Left ventricle myocardium inferior (tissue), 1 donor: ENCODE measurements around the gene COL4A2. TPM values are rescaled to one million over a fixed set of nuclear protein-coding genes. Genes with fewer than 3 reads are reported as not detected.
A peak's percentile ranks its signal among the peaks of the same experiment; 100 is the strongest.
"Not testable (repeated sequence)": the region's sequence is repeated elsewhere in the genome, so short reads cannot be mapped to it uniquely, and the experiment has no call there.

ENCODE experiments used
- DNase-seq: peaks from one replicate; pipeline ENCODE4 v3.0.0-alpha.2; 2020
- H3K27ac ChIP-seq: fragments of 200-600 bp; replicated peaks from 2 replicates; pipeline ENCODE4 v1.8.0; 2021
- H3K27me3 ChIP-seq: fragments of 200-600 bp; 2 replicates; pipeline ENCODE4 v1.8.0; 2021; ENCODE audit warnings: low read depth
- H3K36me3 ChIP-seq: fragments of 200-600 bp; 2 replicates; pipeline ENCODE4 v1.8.0; 2021
- H3K4me1 ChIP-seq: fragments of 200-600 bp; 2 replicates; pipeline ENCODE4 v1.8.0; 2021
- H3K4me3 ChIP-seq: fragments of 200-600 bp; 2 replicates; pipeline ENCODE4 v1.8.0; 2021; ENCODE audit warnings: mild to moderate bottlenecking, moderate library complexity
- H3K9me3 ChIP-seq: fragments of 200-600 bp; replicated peaks from 2 replicates; pipeline ENCODE4 v1.8.0; 2021
- intact Hi-C: fragments of 100-400 bp; cut with micrococcal nuclease; formaldehyde crosslinking; loops from one replicate; pipeline ENCODE4 v1.11.0; 2022
- total RNA-seq: library from RNA; stranded (reverse); fragmentation: NEBNext Ultra II Directional; extraction: Animal tissue kit (Norgen Biotek cat#: 25700); gene quantifications from one replicate; pipeline ENCODE4 v1.2.1, GENCODE V29; 2021
- TF ChIP-seq, protein P1 (sequence below): fragments of 200-600 bp; IDR thresholded peaks from 2 replicates; pipeline ENCODE4 v1.8.0; 2021; ENCODE audit warnings: antibody characterized with exemption, mild to moderate bottlenecking, borderline replicate concordance
- donor health status: DM: no; HTN: yes; CAD: no; lungs with severe emphysema.

The COL4A2 gene
- total RNA-seq, 1 donor from 2014 or later: 117 TPM

DNA sequence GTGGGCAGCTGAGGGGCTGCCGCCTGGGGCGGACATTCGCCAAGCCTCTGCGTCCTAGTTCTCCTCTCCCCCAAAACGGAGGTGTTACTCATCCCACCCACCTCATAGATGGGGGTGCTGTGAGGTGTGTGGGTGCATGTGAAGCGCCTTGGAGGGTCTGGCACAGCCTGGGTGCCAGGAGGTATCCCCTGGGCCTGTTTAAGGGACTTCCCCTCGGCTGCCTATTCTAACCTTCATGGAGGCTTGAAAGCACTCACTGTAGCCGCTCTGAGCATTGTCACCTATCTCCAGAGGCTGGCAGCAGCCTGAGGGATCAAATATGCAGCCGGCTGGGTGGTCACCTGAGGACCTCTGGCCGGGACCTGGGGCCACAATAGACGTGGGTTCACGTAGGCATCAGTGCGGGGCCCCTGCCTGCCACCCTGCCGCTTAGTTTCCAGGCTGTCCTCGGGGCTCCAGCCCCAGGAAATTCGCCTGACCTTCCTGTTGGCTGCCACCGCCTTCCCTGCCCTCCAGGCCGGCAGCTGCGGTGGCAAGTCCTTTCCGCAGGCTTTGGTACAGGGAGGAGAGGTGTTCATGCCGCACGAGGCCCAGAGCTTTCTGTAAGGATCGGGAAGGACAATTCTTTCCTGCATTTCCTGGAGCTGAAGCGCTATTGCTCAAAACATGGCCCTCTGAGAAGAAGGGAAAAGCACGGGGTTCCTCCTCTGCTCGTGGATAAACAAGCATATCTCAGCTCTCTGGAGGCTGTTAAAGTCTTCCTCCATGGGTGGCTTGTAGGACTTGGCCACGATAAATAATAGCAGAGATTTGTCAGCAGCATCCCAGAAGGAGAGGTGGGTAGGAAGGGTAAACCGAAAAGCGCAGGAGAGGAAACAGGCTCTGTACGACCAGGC, 4.6 kb downstream of the COL4A2 start:
- H3K27me3 ChIP-seq: no peaks in the 10 kb centered on the region
- peaks cover 4% of the 10 kb centered on the region for H3K36me3 ChIP-seq
- H3K4me3 ChIP-seq: peak overlapping the region; percentile 83
- intact Hi-C loops: no loop called here
- no peak for DNase-seq
- TF ChIP-seq, protein P1, sequence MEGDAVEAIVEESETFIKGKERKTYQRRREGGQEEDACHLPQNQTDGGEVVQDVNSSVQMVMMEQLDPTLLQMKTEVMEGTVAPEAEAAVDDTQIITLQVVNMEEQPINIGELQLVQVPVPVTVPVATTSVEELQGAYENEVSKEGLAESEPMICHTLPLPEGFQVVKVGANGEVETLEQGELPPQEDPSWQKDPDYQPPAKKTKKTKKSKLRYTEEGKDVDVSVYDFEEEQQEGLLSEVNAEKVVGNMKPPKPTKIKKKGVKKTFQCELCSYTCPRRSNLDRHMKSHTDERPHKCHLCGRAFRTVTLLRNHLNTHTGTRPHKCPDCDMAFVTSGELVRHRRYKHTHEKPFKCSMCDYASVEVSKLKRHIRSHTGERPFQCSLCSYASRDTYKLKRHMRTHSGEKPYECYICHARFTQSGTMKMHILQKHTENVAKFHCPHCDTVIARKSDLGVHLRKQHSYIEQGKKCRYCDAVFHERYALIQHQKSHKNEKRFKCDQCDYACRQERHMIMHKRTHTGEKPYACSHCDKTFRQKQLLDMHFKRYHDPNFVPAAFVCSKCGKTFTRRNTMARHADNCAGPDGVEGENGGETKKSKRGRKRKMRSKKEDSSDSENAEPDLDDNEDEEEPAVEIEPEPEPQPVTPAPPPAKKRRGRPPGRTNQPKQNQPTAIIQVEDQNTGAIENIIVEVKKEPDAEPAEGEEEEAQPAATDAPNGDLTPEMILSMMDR: no peak
- peak overlapping the region; percentile 97 for H3K27ac ChIP-seq
- no peaks in the 10 kb centered on the region for H3K9me3 ChIP-seq
- peaks cover 95% of the 10 kb centered on the region for H3K4me1 ChIP-seq

- no peak for DNase-seq
- intact Hi-C loops: no loop called here
- H3K4me1 ChIP-seq: peaks cover 95% of the 10 kb centered on the region
Observed at GRCh38 chr13:110312339-110313031, 5.4 kb downstream of the COL4A2 start.

GRCh38 chr13:110313261-110313660, 6.2 kb downstream of the COL4A2 start:
- H3K27me3 ChIP-seq, DNase-seq, intact Hi-C loops, H3K9me3 ChIP-seq: not testable (repeated sequence)
- peaks cover 12% of the 10 kb centered on the region for H3K36me3 ChIP-seq
- peak overlapping the region; percentile 83 for H3K4me3 ChIP-seq
- H3K4me1 ChIP-seq: peaks cover 96% of the 10 kb centered on the region
- peak overlapping the region; percentile 97 for H3K27ac ChIP-seq

More at GRCh38 chr13:110312339-110313031, 5.4 kb downstream of the COL4A2 start:
- TF ChIP-seq, protein P1: no peak
- Histone ChIP-seq H3K27ac (peak overlapping the region; percentile 97), H3K27me3 (no peaks in the 10 kb centered on the region), H3K36me3 (peaks cover 12% of the 10 kb centered on the region), H3K9me3 (no peaks in the 10 kb centered on the region), H3K4me3 (peak overlapping the region; percentile 83)

DNA sequence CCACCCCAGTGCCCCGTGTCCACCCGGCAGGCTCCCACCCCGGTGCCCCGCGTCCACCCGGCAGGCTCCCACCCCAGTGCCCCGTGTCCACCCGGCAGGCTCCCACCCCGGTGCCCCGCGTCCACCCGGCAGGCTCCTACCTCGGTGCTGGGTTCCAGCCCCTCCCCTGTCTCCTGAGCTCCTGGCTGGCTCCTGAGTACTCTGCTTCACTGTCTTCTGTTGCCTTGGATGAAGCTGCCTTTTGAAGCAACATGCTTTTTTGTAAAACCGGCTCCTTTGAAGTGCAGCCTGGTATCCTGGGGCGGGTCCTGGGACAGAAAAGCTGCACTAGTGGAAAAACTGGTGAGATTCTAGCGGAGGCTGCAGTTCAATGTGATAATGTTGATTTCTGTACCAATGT, 6.6 kb downstream of the COL4A2 start:
- peaks cover 97% of the 10 kb centered on the region for H3K4me1 ChIP-seq
- peak overlapping the region; percentile 88 for H3K27ac ChIP-seq
- intact Hi-C loops, DNase-seq, H3K9me3 ChIP-seq, H3K27me3 ChIP-seq: not testable (repeated sequence)
- H3K4me3 ChIP-seq: peak overlapping the region; percentile 25
- peaks cover 12% of the 10 kb centered on the region for H3K36me3 ChIP-seq

DNA sequence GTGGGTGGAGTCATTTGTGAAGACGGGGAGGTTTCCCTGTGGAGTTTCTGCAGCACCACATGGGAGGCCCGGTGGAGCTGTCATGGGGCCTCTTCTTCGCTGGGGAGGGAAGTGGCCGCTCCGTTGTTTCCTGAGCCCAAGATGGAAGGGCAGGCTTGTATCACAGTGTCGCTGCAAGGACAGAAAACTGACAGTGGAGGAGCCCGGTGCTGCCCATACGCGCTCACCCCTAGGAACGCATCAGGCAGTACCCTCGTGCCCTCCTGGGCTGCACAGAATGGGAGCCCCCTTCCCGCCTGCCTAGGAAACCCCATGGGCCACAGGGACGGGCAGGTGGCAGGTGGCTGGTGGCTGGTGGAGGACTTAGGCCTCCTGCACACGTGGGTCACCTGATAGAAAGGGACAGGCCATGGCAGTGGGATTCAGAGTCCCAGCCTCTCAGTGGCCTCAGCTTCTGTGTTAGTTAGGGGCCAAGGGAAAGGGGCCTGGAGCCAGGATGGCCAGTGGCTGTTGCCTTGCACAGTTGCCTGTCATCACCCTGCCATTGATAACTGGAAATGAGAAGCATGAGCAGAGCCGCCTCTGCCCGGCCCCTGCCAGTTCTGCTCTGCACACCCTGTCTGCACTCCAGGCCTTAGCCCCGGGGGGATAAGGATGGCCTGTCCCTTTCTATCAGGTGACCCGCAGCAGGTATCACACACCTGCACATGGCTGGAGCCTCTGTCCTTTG, 7.6 kb downstream of the COL4A2 start:
- Histone ChIP-seq H3K36me3 (peaks cover 12% of the 10 kb centered on the region), H3K9me3 (no peaks in the 10 kb centered on the region), H3K27ac (peak overlapping the region; percentile 88), H3K4me3 (peak overlapping the region; percentile 25), H3K4me1 (peaks cover 97% of the 10 kb centered on the region), H3K27me3 (no peaks in the 10 kb centered on the region)
- peak; percentile 59 for DNase-seq
- TF ChIP-seq, protein P1: no peak
- intact Hi-C loops: no loop called here

DNA sequence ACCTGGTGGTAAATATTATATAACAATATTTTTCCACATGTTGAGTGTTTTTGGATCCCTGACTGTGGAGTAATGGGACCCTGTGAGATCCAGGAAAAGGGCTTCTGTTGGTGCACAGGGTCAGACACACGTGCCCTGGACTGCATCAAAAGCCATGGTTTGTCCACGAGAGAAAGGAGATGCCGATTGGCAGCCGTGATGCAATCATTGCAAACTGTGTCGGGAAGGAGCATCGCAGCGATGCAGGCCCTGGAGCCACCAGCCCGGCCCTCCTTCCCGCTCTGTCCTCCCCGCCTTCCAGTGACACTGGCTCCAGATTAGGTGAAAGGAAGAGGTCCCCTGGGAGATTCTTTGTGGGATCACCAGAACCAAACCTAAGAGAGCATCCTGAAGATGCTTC, 9.1 kb downstream of the COL4A2 start:
- Histone ChIP-seq H3K4me3 (no peak overlapping the region), H3K27ac (peak overlapping the region; percentile 88), H3K36me3 (peaks cover 12% of the 10 kb centered on the region), H3K27me3 (no peaks in the 10 kb centered on the region), H3K9me3 (no peaks in the 10 kb centered on the region), H3K4me1 (peaks cover 97% of the 10 kb centered on the region)
- intact Hi-C loops: no loop called here
- DNase-seq: no peak
- TF ChIP-seq, protein P1: no peak
